ENCODE data around the gene CLBA1.

- no peak for TF ChIP-seq CTCF (conservative IDR thresholded peaks at IDR 0.05; ENCODE audit: low read length)
- TF ChIP-seq EZH2phosphoT487 (IDR thresholded peaks at IDR 0.05; ENCODE audit: borderline replicate concordance, low read depth, low read length): no peak
Measured at GRCh38 chr14:104967386-104968152, 18.0 kb upstream of the CLBA1 start.
